Brain microvascular endothelial cell (primary cell): ENCODE results near the gene C17orf100.

Experiments used
- DNase-seq: peaks from one replicate; pipeline ENCODE4 v3.0.0-alpha.2; 2020
- H3K27ac ChIP-seq: fragments of 250-450 bp; sonication (Bioruptor Pico); 2 replicates; pipeline ENCODE4 v1.5.1; 2020; ENCODE audit warnings: mild to moderate bottlenecking, moderate library complexity
- H3K27me3 ChIP-seq: fragments of 250-450 bp; sonication (Bioruptor Pico); replicated peaks from 2 replicates; pipeline ENCODE4 v1.5.1; 2020; ENCODE audit warnings: mild to moderate bottlenecking
- H3K36me3 ChIP-seq: fragments of 250-450 bp; sonication (Bioruptor Pico); replicated peaks from 2 replicates; pipeline ENCODE4 v1.5.1; 2020; ENCODE audit warnings: mild to moderate bottlenecking
- H3K4me3 ChIP-seq: 2 replicates; pipeline ENCODE4 v1.5.1; 2011; ENCODE audit warnings: low read depth, mild to moderate bottlenecking, control low read depth, low read length, moderate library complexity
- in situ Hi-C: cut with HindIII; loops from 2 replicates; pipeline ENCODE4 v1.10.0; 2017; ENCODE audit warnings: low sequenced_read_pairs, low pct_ligation_motif_present
- TF ChIP-seq, protein P1 (sequence below): IDR thresholded peaks from 2 replicates; pipeline ENCODE4 v1.5.1; 2011; ENCODE audit warnings: low read depth, mild to moderate bottlenecking, moderate library complexity, low read length, control low read depth, inconsistent platforms; ENCODE audit errors: missing control alignments

The C17orf100 gene

DNA sequence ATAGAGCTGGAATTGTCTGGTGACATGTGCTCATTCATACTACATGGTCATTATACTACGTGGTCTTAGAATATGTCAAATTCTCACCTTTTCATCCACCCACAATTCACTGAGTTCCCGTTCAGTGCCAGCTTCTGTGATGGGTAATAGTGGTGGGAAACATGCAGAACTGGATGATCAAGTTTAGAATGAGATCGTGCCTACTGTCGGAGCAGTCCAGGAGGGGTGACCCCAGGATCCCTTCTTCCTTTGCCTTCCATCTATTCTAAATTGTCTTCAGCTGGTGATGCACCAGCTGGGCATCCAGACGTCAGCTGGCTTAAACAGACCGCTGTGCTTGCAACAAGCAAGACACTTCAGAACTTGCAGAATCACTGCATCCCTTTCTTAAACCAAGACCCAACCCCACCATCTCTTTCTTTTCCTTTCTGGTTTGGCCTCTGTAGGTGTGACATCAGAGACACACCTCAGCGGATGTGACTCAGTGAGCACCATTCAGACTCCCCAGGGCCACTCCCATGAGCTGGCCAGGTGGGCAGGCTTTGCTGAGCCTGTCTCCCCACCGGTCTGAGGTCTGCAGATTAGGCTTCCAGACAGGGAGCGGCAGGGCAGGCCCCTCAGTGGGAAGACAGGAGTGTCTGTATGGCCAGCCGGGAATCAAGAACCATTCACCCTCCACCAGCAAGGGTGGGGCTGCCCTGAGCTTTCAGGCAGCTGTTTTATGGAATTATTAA lies 18.1 kb downstream of the C17orf100 start:
- in situ Hi-C loops = no loop called here
- DNase-seq = no peak
- Histone ChIP-seq H3K27ac (no peak overlapping the region), H3K27me3 (no peaks in the 10 kb centered on the region), H3K36me3 (no peaks in the 10 kb centered on the region), H3K4me3 (no peak overlapping the region)
- TF ChIP-seq, protein P1, sequence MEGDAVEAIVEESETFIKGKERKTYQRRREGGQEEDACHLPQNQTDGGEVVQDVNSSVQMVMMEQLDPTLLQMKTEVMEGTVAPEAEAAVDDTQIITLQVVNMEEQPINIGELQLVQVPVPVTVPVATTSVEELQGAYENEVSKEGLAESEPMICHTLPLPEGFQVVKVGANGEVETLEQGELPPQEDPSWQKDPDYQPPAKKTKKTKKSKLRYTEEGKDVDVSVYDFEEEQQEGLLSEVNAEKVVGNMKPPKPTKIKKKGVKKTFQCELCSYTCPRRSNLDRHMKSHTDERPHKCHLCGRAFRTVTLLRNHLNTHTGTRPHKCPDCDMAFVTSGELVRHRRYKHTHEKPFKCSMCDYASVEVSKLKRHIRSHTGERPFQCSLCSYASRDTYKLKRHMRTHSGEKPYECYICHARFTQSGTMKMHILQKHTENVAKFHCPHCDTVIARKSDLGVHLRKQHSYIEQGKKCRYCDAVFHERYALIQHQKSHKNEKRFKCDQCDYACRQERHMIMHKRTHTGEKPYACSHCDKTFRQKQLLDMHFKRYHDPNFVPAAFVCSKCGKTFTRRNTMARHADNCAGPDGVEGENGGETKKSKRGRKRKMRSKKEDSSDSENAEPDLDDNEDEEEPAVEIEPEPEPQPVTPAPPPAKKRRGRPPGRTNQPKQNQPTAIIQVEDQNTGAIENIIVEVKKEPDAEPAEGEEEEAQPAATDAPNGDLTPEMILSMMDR = no peak

DNA sequence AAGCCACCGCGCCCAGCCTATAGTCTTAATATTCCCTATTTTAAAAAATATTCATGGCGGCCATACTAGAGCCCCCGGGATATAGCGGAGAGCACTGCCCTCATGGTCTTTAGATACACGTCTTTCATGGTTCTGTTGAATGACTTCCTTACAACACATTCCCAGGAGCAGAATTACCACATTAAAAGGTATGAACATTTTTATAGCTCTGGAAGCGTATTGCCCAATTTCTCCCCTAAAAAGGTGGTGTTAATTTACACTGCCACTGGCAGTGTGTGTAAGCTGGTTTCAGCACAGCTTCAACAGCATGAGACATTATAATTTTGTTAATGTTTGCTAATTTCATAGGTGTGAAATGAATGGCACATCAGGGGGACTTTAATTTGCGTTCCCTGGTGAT lies 19.0 kb downstream of the C17orf100 start:
- TF ChIP-seq, protein P1 = no peak
- H3K27me3 ChIP-seq = no peaks in the 10 kb centered on the region
- H3K27ac ChIP-seq = no peak overlapping the region
- H3K4me3 ChIP-seq = no peak overlapping the region
- in situ Hi-C loops = no loop called here
- DNase-seq = no peak
- H3K36me3 ChIP-seq = no peaks in the 10 kb centered on the region

DNA sequence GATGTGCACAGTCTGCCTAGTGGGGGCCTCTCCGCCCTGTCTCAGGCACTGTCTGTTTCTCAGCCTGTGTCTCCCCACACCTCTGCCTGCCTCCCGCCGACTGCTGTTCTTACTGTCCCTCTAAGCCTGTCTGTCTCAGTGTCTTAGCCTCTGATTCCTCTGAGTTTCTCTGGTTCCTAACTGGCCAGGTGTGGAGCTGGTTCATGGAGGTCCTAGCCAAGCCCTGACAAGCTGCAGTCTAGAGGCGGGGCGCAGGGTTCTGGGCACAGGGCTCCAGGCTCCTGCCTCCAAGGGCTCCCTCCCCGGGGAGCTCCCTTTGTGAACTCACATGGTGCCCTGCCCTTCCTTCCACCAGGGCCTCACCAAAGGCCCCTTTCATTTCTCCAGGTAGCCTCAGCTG lies 19.4 kb downstream of the C17orf100 start:
- in situ Hi-C loops = no loop called here
- Histone ChIP-seq H3K27me3 (no peaks in the 10 kb centered on the region), H3K36me3 (no peaks in the 10 kb centered on the region), H3K27ac (no peak overlapping the region), H3K4me3 (no peak overlapping the region)
- DNase-seq = no peak
- TF ChIP-seq, protein P1 = no peak

- no peak for DNase-seq
- Histone ChIP-seq H3K27ac (no peak overlapping the region), H3K4me3 (no peak overlapping the region), H3K27me3 (no peaks in the 10 kb centered on the region), H3K36me3 (no peaks in the 10 kb centered on the region)
- TF ChIP-seq, protein P1 = no peak
- in situ Hi-C loops = no loop called here
These were observed 19.9 kb downstream of the C17orf100 start for GRCh38 chr17:6671431-6671830.

DNA sequence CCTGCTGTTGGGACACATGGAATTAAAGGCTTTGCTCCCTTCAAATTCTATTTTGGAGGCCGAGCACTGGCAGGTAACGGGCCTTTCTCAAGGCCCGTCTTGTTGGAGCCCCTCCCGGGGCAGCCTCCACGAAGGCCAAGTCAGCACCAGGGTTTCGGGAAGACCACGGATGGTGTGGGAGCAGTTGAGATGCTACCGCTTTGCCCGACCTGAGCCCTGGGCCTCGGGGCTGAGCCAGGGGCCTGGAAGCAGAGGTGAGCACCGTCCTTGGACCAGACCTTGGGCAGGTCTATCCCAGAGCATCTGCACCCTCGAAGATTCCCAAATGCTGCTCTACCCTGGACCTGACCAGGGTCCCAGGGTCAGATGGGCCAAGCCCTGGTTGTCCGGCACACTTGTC lies 23.0 kb downstream of the C17orf100 start:
- TF ChIP-seq, protein P1 = no peak
- in situ Hi-C loops = no loop called here
- no peaks in the 10 kb centered on the region for H3K36me3 ChIP-seq

More for the DNA sequence above, 23.0 kb downstream of the C17orf100 start:
- Histone ChIP-seq H3K4me3 (no peak overlapping the region), H3K27ac (no peak overlapping the region), H3K27me3 (peaks cover 2% of the 10 kb centered on the region)
- no peak for DNase-seq
